ENCODE results near the gene CCDC50. TPM values are rescaled to one million over a fixed set of nuclear protein-coding genes. Genes with fewer than 3 reads are reported as not detected.

The CCDC50 gene
- polyA plus RNA-seq, 1 donor (not counting 4 experiments of a cell fraction or from before 2014, with no cell fraction given) = 54.8 TPM

GRCh38 chr3:191361456-191361855 lies 32.3 kb downstream of the CCDC50 start:
- Histone ChIP-seq H3K79me2 (ENCODE audit: control insufficient read depth, insufficient read depth, low read length) (peaks cover 9% of the 10 kb centered on the region), H3K4me2 (ENCODE audit: control insufficient read depth, extremely low read depth, insufficient read depth, low read depth, low read length) (no peak overlapping the region), H3K9me1 (ENCODE audit: control insufficient read depth, extremely low read depth, insufficient read depth, low read length) (no peaks in the 10 kb centered on the region), H3K9me3 (ENCODE audit: control insufficient read depth, low read depth, low read length) (no peaks in the 10 kb centered on the region), H3K4me3 (ENCODE audit: control insufficient read depth in 2 of 3, extremely low read depth in 1 of 3, insufficient read depth in 2 of 3, low read depth in 1 of 3, low read length in 3 of 3) (no peak overlapping the region), H3K36me3 (ENCODE audit: control insufficient read depth in 2 of 2, extremely low read depth in 1 of 2, insufficient read depth in 2 of 2, low read length in 2 of 2) (peaks cover 3 to 4% of the 10 kb centered on the region in 2 experiments), H3K27ac (ENCODE audit: control insufficient read depth, insufficient read depth, low read length) (peak overlapping the region; percentile 0), H4K20me1 (ENCODE audit: control insufficient read depth, extremely low read depth, insufficient read depth, low read length) (no peaks in the 10 kb centered on the region), H3K9ac (ENCODE audit: control insufficient read depth, extremely low read depth, insufficient read depth, low read length) (no peak overlapping the region), H3K27me3 (ENCODE audit: control insufficient read depth, extremely low read depth, insufficient read depth, low read length) (no peaks in the 10 kb centered on the region), H2AFZ (ENCODE audit: control insufficient read depth, low read length) (no peak overlapping the region), H3K4me1 (ENCODE audit: control insufficient read depth, extremely low read depth, insufficient read depth, low read length) (peaks cover 64% of the 10 kb centered on the region)
- no peak for FAIRE-seq
- dilution Hi-C loops (cut with MboI; ENCODE audit: extremely low pct_ligation_motif_present, low sequenced_read_pairs) = no loop called here
- TF ChIP-seq EZH2 (IDR thresholded peaks at IDR 0.05; ENCODE audit: low read length) = no peak
- no peak for TF ChIP-seq CTCF (optimal IDR thresholded peaks at IDR 0.05 in 1 of 3, IDR thresholded peaks at IDR 0.05 in 1 of 3, conservative IDR thresholded peaks at IDR 0.05 in 1 of 3; ENCODE audit: extremely low read depth in 1 of 3, insufficient read depth in 2 of 3, low read length in 3 of 3)
- no peak for DNase-seq (ENCODE audit: low read depth, low spot score)

- Histone ChIP-seq H3K4me3 (ENCODE audit: control insufficient read depth in 2 of 3, extremely low read depth in 1 of 3, insufficient read depth in 2 of 3, low read depth in 1 of 3, low read length in 3 of 3) (no peak overlapping the region), H3K27me3 (ENCODE audit: control insufficient read depth, extremely low read depth, insufficient read depth, low read length) (no peaks in the 10 kb centered on the region), H3K4me1 (ENCODE audit: control insufficient read depth, extremely low read depth, insufficient read depth, low read length) (peaks cover 60% of the 10 kb centered on the region), H3K27ac (ENCODE audit: control insufficient read depth, insufficient read depth, low read length) (no peak overlapping the region), H3K9ac (ENCODE audit: control insufficient read depth, extremely low read depth, insufficient read depth, low read length) (no peak overlapping the region), H3K9me1 (ENCODE audit: control insufficient read depth, extremely low read depth, insufficient read depth, low read length) (no peaks in the 10 kb centered on the region), H4K20me1 (ENCODE audit: control insufficient read depth, extremely low read depth, insufficient read depth, low read length) (no peaks in the 10 kb centered on the region), H3K9me3 (ENCODE audit: control insufficient read depth, low read depth, low read length) (no peaks in the 10 kb centered on the region), H3K4me2 (ENCODE audit: control insufficient read depth, extremely low read depth, insufficient read depth, low read depth, low read length) (no peak overlapping the region), H3K36me3 (ENCODE audit: control insufficient read depth in 2 of 2, extremely low read depth in 1 of 2, insufficient read depth in 2 of 2, low read length in 2 of 2) (peaks cover 3 to 8% of the 10 kb centered on the region in 2 experiments), H2AFZ (ENCODE audit: control insufficient read depth, low read length) (no peak overlapping the region), H3K79me2 (ENCODE audit: control insufficient read depth, insufficient read depth, low read length) (peaks cover 9% of the 10 kb centered on the region)
- no peak for DNase-seq (ENCODE audit: low read depth, low spot score)
- dilution Hi-C loops (cut with MboI; ENCODE audit: extremely low pct_ligation_motif_present, low sequenced_read_pairs) = no loop called here
- TF ChIP-seq CTCF (optimal IDR thresholded peaks at IDR 0.05 in 1 of 3, IDR thresholded peaks at IDR 0.05 in 1 of 3, conservative IDR thresholded peaks at IDR 0.05 in 1 of 3; ENCODE audit: extremely low read depth in 1 of 3, insufficient read depth in 2 of 3, low read length in 3 of 3) (no peak), EZH2 (IDR thresholded peaks at IDR 0.05; ENCODE audit: low read length) (no peak)
- no peak for FAIRE-seq
Measured at GRCh38 chr3:191362037-191362436, 32.8 kb downstream of the CCDC50 start.
